Measurements from ENCODE around the gene SSU72.

GRCh38 chr1:1556505-1556904, 18.2 kb downstream of the SSU72 start:
- TF ChIP-seq CTCF (IDR thresholded peaks at IDR 0.05) (no peak), RFX5 (IDR thresholded peaks at IDR 0.05; ENCODE audit: low read length) (no peak), USF2 (IDR thresholded peaks at IDR 0.05; ENCODE audit: borderline replicate concordance, low read depth, low read length) (no peak), RAD21 (IDR thresholded peaks at IDR 0.05; ENCODE audit: low read length) (no peak), MAX (IDR thresholded peaks at IDR 0.05; ENCODE audit: low read depth) (no peak), RCOR1 (IDR thresholded peaks at IDR 0.05; ENCODE audit: low read length) (no peak), CHD2 (IDR thresholded peaks at IDR 0.05; ENCODE audit: low read length, partially characterized antibody) (no peak), ZBTB33 (IDR thresholded peaks at IDR 0.05; ENCODE audit: borderline replicate concordance, low read depth) (no peak), EP300 (IDR thresholded peaks at IDR 0.05; ENCODE audit: borderline replicate concordance in 1 of 2, low read depth in 1 of 2, low read length in 1 of 2) (no peak), YY1 (IDR thresholded peaks at IDR 0.05; ENCODE audit: low read depth) (no peak), JUND (IDR thresholded peaks at IDR 0.05) (no peak), RXRA (IDR thresholded peaks at IDR 0.05; ENCODE audit: borderline replicate concordance, low read depth) (no peak)

Data from SK-N-SH (cell line).